ENCODE measurements around the gene MAS1. TPM values are rescaled to one million over a fixed set of nuclear protein-coding genes. Genes with fewer than 3 reads are reported as not detected.
"Not testable (repeated sequence)": the region's sequence is repeated elsewhere in the genome, so short reads cannot be mapped to it uniquely, and the experiment has no call there.

The MAS1 gene
- polyA plus RNA-seq, 1 experiment, result not detected

- H3K27me3 ChIP-seq (ENCODE audit: control insufficient read depth, insufficient read depth, low read length); H3K4me3 ChIP-seq (ENCODE audit: low read depth, low read length); H3K36me3 ChIP-seq (ENCODE audit: control insufficient read depth, insufficient read depth, low read length): not testable (repeated sequence)
- ChIA-PET POLR2A (interaction anchor here (0.5 to 0.6 kb wide), 3 partner anchors 68 to 172 kb away, joined by 3 read pairs; no protein-coding TSS in a partner anchor), CTCF (interaction anchor here (0.6 to 9.9 kb wide), 19 partner anchors 8 to 670 kb away, joined by 3 to 95 read pairs (median 3); no protein-coding TSS in a partner anchor)
- DNase-seq (ENCODE audit: low read depth), result peak; percentile 15
- peak; percentile 59 for TF ChIP-seq CTCF (IDR thresholded peaks at IDR 0.05; ENCODE audit: insufficient read depth, low read depth, low read length)
These were observed 27.4 kb upstream of the MAS1 start for GRCh38 chr6:159863341-159863740.

GRCh38 chr6:159865226-159865920 lies 25.4 kb upstream of the MAS1 start:
- no peak for DNase-seq (ENCODE audit: low read depth)
- ChIA-PET POLR2A (no interaction called here), CTCF (interaction anchor here (0.6 to 9.9 kb wide), 4 partner anchors 69 to 590 kb away, joined by 3 to 95 read pairs (median 16); no protein-coding TSS in a partner anchor)
- no peak overlapping the region for H3K4me3 ChIP-seq (ENCODE audit: low read depth, low read length)
- TF ChIP-seq CTCF (IDR thresholded peaks at IDR 0.05; ENCODE audit: insufficient read depth, low read depth, low read length), result no peak
- peaks cover 4% of the 10 kb centered on the region; the same call in 1 of the 2 replicates for H3K27me3 ChIP-seq (ENCODE audit: control insufficient read depth, insufficient read depth, low read length)
- H3K36me3 ChIP-seq (ENCODE audit: control insufficient read depth, insufficient read depth, low read length), result no peaks in the 10 kb centered on the region

- DNase-seq (ENCODE audit: low read depth), result no peak
- no peak for TF ChIP-seq CTCF (IDR thresholded peaks at IDR 0.05; ENCODE audit: insufficient read depth, low read depth, low read length)
- Histone ChIP-seq H3K4me3 (ENCODE audit: low read depth, low read length) (no peak overlapping the region), H3K36me3 (ENCODE audit: control insufficient read depth, insufficient read depth, low read length) (no peaks in the 10 kb centered on the region), H3K27me3 (ENCODE audit: control insufficient read depth, insufficient read depth, low read length) (0 out of 2 replicates have a peak, but pooled peaks cover under 1% of the 10 kb centered on the region)
- ChIA-PET CTCF (interaction anchor here (1.0 to 9.9 kb wide), 2 partner anchors 75 to 589 kb away, joined by 5 to 95 read pairs; no protein-coding TSS in a partner anchor), POLR2A (no interaction called here)
These were observed 24.2 kb upstream of the MAS1 start for GRCh38 chr6:159866286-159867247.

GRCh38 chr6:159871241-159871640 lies 19.5 kb upstream of the MAS1 start:
- CTCF ChIA-PET, result interaction anchor here (1.0 kb wide), 1 partner anchor 8 kb away, joined by 3 read pairs; no protein-coding TSS in a partner anchor
- Histone ChIP-seq H3K27me3 (ENCODE audit: control insufficient read depth, insufficient read depth, low read length) (no peaks in the 10 kb centered on the region; the same call in 1 of the 2 replicates), H3K4me3 (ENCODE audit: low read depth, low read length) (no peak overlapping the region), H3K36me3 (ENCODE audit: control insufficient read depth, insufficient read depth, low read length) (no peaks in the 10 kb centered on the region)
- POLR2A ChIA-PET, result no interaction called here
- no peak for DNase-seq (ENCODE audit: low read depth)
- no peak for TF ChIP-seq CTCF (IDR thresholded peaks at IDR 0.05; ENCODE audit: insufficient read depth, low read depth, low read length)

- no peak for TF ChIP-seq CTCF (IDR thresholded peaks at IDR 0.05; ENCODE audit: insufficient read depth, low read depth, low read length)
- ChIA-PET POLR2A (no interaction called here), CTCF (interaction anchor here (1.0 kb wide), 1 partner anchor 8 kb away, joined by 3 read pairs; no protein-coding TSS in a partner anchor)
- Histone ChIP-seq H3K27me3 (ENCODE audit: control insufficient read depth, insufficient read depth, low read length) (peaks cover 2% of the 10 kb centered on the region), H3K36me3 (ENCODE audit: control insufficient read depth, insufficient read depth, low read length) (no peaks in the 10 kb centered on the region), H3K4me3 (ENCODE audit: low read depth, low read length) (no peak overlapping the region)
- no peak for DNase-seq (ENCODE audit: low read depth)
These were observed 18.9 kb upstream of the MAS1 start for GRCh38 chr6:159871906-159872305.
